Upper lobe of right lung (tissue), 1 donor: Measurements from ENCODE around the gene TEAD1. TPM values are rescaled to one million over a fixed set of nuclear protein-coding genes. Genes with fewer than 3 reads are reported as not detected.

Source experiments
- ATAC-seq: fragments of 200-7000 bp; cut with Tn5 transposase; one replicate; pipeline ENCODE4 v1.9.1; 2020; ENCODE audit warnings: mild to moderate bottlenecking, moderate library complexity
- DNase-seq: peaks from one replicate; pipeline ENCODE4 v3.0.0-alpha.2; 2020
- H3K27ac ChIP-seq: fragments of 200-600 bp; one replicate; pipeline ENCODE4 v1.8.0; 2022
- H3K27me3 ChIP-seq: fragments of 200-600 bp; one replicate; pipeline ENCODE4 v1.8.0; 2022; ENCODE audit warnings: mild to moderate bottlenecking
- H3K36me3 ChIP-seq: fragments of 200-600 bp; one replicate; pipeline ENCODE4 v1.8.0; 2022
- H3K4me1 ChIP-seq: fragments of 200-600 bp; one replicate; pipeline ENCODE4 v1.8.0; 2022
- H3K4me3 ChIP-seq: fragments of 200-600 bp; one replicate; pipeline ENCODE4 v1.8.0; 2022; ENCODE audit warnings: mild to moderate bottlenecking
- H3K9me3 ChIP-seq: fragments of 200-600 bp; one replicate; pipeline ENCODE4 v1.8.0; 2022
- CTCF ChIP-seq: fragments of 200-600 bp; IDR thresholded peaks from one replicate; pipeline ENCODE4 v1.8.0; 2022; ENCODE audit warnings: antibody characterized with exemption
- intact Hi-C: fragments of 100-400 bp; cut with DNase I; formaldehyde crosslinking; loops from one replicate; pipeline ENCODE4 v1.11.0; 2022
- total RNA-seq: library from RNA; stranded (reverse); fragmentation: NEBNext Ultra II Directional; extraction: Animal tissue kit (Norgen Biotek cat#: 25700); gene quantifications from one replicate; pipeline ENCODE4 v1.2.1, GENCODE V29; 2021
- donor health status: DM: no; HTN: yes; CAD: no; lungs with severe emphysema.

The TEAD1 gene
- total RNA-seq, 1 donor from 2014 or later: 72.3 TPM

- ATAC-seq (no peak), DNase-seq (no peak)
- H3K27me3 ChIP-seq: no peaks in the 10 kb centered on the region
- no peak overlapping the region for H3K27ac ChIP-seq
- intact Hi-C loops: no loop called here
- peaks cover 6% of the 10 kb centered on the region for H3K4me1 ChIP-seq
- no peaks in the 10 kb centered on the region for H3K36me3 ChIP-seq
- no peaks in the 10 kb centered on the region for H3K9me3 ChIP-seq
- no peak overlapping the region for H3K4me3 ChIP-seq
- TF ChIP-seq CTCF: no peak
Measured at GRCh38 chr11:12717851-12718291, 43.6 kb downstream of the TEAD1 start.

- DNase-seq: no peak
- H3K36me3 ChIP-seq: no peaks in the 10 kb centered on the region
- ATAC-seq: no peak
- no peak for TF ChIP-seq CTCF
- H3K27me3 ChIP-seq: no peaks in the 10 kb centered on the region
- H3K4me1 ChIP-seq: peaks cover 19% of the 10 kb centered on the region
- H3K9me3 ChIP-seq: no peaks in the 10 kb centered on the region
- H3K27ac ChIP-seq: no peak overlapping the region
- intact Hi-C loops: no loop called here
- H3K4me3 ChIP-seq: no peak overlapping the region
Measured at GRCh38 chr11:12719221-12719620, 45.0 kb downstream of the TEAD1 start.

- TF ChIP-seq CTCF: no peak
- ATAC-seq: no peak
- H3K27ac ChIP-seq: no peak overlapping the region
Measured at GRCh38 chr11:12721816-12722604, 47.8 kb downstream of the TEAD1 start.

GRCh38 chr11:12723421-12724300, 49.4 kb downstream of the TEAD1 start:
- peaks cover 35% of the 10 kb centered on the region for H3K4me1 ChIP-seq
- no peak for DNase-seq
- TF ChIP-seq CTCF: no peak
- H3K27me3 ChIP-seq: no peaks in the 10 kb centered on the region
- ATAC-seq: peak; percentile 81
- H3K4me3 ChIP-seq: no peak overlapping the region
- intact Hi-C loops: no loop called here
- no peaks in the 10 kb centered on the region for H3K9me3 ChIP-seq
- H3K27ac ChIP-seq: peak overlapping the region; percentile 17
- H3K36me3 ChIP-seq: no peaks in the 10 kb centered on the region

More at GRCh38 chr11:12721816-12722604, 47.8 kb downstream of the TEAD1 start:
- no peaks in the 10 kb centered on the region for H3K36me3 ChIP-seq
- no peak for DNase-seq
- H3K9me3 ChIP-seq: no peaks in the 10 kb centered on the region
- no peaks in the 10 kb centered on the region for H3K27me3 ChIP-seq
- no peak overlapping the region for H3K4me3 ChIP-seq
- H3K4me1 ChIP-seq: peaks cover 29% of the 10 kb centered on the region
- intact Hi-C loops: no loop called here

GRCh38 chr11:12724301-12725054, 50.3 kb downstream of the TEAD1 start:
- H3K27ac ChIP-seq: peak overlapping the region; percentile 17
- peak; percentile 6 for ATAC-seq
- H3K4me3 ChIP-seq: no peak overlapping the region
- no peaks in the 10 kb centered on the region for H3K36me3 ChIP-seq
- no peaks in the 10 kb centered on the region for H3K27me3 ChIP-seq
- no peaks in the 10 kb centered on the region for H3K9me3 ChIP-seq
- peaks cover 35% of the 10 kb centered on the region for H3K4me1 ChIP-seq
- no peak for TF ChIP-seq CTCF
- no peak for DNase-seq
- intact Hi-C loops: no loop called here
